SK-N-MC (cell line): ENCODE data around the gene AK3.

Experiments
- EZH2 ChIP-seq: fragments of 200-600 bp; sonication (generic); IDR thresholded peaks from one replicate; pipeline ENCODE4 v1.6.1; 2017; ENCODE audit warnings: antibody characterized with exemption
- FOXP2 ChIP-seq: optimal IDR thresholded peaks from 2 replicates; pipeline ENCODE3; 2011; ENCODE audit warnings: mild to moderate bottlenecking, moderate library complexity; ENCODE audit not compliant: insufficient read depth; ENCODE audit errors: extremely low read length, control extremely low read depth
- POLR2AphosphoS5 ChIP-seq: IDR thresholded peaks from 2 replicates; pipeline ENCODE4 v1.6.1; 2012; ENCODE audit warnings: mild to moderate bottlenecking, low read depth, low read length, borderline replicate concordance

DNA sequence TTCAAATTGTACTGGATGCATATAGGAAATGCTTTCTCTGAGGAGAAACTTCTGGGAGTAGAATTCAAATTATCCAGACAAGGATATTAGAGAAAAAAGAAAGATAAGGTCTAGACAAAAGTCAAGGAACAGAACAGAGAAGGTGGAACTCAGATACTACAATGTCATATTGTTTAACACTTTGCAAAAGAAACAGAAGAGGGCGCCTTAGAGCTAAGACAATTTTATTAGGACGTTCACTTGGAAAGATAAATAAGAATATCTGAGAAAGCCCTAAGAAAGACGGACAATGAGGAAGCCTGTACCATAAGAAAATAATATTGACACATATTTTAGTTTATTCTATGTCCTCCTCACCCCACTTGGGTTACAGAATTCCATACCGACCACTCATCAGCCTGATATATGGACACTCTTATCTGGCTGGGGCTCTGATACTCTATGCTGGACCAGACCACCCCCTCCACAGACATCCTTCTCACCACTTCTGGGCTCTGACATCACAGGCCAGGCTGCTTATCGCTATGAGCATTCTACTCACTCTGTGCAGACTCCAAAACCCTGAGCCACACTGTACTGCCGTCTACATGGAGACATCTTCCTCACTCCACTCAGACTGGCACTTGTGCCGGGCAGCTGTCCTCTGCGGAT, 9.1 kb upstream of the AK3 start:
- no peak for TF ChIP-seq POLR2AphosphoS5
- no peak for TF ChIP-seq EZH2
- TF ChIP-seq FOXP2 = no peak
